Glomerular visceral epithelial cell (primary cell): ENCODE measurements around the gene PATL1.
"Not testable (repeated sequence)": the region's sequence is repeated elsewhere in the genome, so short reads cannot be mapped to it uniquely, and the experiment has no call there.

Source experiments
- DNase-seq: peaks from one replicate; pipeline ENCODE4 v3.0.0-alpha.2; 2016; ENCODE audit errors: extremely low spot score

PATL1 gene

GRCh38 chr11:59673291-59673690 lies 4.5 kb upstream of the PATL1 start:
- DNase-seq = no peak

DNA sequence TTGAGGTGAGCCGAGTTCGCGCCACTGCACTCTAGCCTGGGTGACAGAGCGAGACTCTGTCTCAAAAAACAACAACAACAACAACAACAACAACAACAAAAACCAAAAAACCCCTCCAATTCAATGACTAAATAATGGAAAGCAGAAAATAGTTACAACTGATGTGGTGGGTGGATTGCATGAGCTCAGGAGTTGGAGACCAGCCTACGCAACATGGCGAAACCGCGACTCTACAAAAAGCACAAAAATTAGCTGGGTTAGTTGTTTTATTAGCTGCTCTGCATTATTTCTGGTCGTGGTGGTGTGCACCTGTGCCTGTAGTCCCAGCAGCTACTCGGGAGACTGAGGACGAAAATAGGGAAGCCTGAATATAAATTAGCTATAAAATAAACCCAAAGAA lies 2.6 kb upstream of the PATL1 start:
- DNase-seq = no peak

GRCh38 chr11:59669611-59670009 lies 773 bp upstream of the PATL1 start:
- DNase-seq = no peak

GRCh38 chr11:59668188-59668949 lies 468 bp downstream of the PATL1 start:
- DNase-seq = peak; percentile 80

DNA sequence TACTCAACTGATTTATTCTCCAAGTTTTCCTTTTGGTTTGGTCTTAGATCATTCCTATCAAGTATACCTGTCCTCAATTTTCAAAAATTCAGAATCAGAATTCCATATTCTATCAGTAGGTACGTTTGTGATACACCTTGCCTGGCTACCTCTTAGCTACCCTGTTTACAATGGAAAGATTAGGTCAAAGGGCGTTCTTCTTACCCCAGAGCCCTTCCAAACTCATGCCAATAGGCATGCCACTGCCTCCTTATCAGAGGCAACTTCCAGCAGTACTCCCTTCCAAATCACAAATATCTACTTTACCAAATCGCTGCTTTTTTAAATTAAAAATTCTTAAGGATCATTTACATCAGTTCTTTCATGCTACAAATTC lies 1.0 kb downstream of the PATL1 start:
- no peak for DNase-seq

DNA sequence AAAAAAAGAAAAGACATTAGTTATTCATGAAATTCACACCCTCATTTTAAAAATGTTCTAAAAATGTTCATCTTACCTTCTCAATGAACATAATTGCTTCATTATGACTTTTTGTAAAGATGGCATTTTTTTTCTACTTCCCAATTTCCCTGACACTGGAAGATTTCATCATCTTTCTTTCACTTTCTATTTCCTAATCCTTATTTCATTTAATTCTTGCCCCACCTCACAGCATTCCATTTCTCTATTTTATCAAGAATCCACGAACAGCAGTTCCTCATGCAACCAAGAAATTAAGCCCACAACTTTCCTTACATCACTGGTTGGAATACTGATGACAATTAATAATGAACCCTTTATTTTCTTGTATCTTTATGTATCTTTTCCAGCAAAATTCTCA lies 1.9 kb downstream of the PATL1 start:
- no peak for DNase-seq

DNA sequence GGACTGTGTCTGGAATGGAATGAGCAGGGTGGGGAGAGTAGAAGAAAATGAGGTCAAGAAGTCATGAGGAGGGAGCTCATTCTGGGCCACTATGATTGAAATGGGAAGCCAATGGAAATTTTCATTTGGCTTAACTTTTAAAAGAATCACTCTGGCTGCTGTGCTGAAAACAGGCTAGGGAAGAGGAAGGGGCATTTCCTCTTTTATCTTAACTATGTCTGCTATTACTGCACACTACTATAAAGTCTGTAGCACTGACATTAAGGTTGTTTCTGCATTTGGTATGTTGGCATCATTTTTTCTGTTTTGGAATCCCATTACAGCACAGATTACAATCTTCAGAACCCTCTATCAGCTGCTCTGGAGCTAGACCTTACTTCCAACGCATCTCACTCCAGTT lies 8.2 kb downstream of the PATL1 start:
- no peak for DNase-seq

DNA sequence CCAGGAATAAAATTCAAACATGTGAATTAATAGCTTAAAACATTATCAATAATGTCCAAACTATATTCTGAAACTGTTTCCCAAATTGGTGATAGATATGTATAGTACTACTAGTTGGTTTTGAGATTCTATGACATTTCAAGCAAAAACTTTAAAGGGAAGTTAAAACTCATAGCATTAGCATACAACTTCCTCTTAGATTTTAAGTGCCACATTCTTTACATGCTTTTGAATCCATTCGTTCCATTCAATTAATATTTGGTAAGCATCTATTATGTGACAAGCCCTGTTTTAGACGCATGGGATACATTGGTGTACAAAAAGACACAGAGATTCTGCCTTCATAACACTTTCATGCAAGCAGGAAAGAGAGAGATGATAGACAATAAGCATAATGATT lies 8.9 kb downstream of the PATL1 start:
- DNase-seq = no peak

GRCh38 chr11:59658036-59658435 lies 10.8 kb downstream of the PATL1 start:
- no peak for DNase-seq

DNA sequence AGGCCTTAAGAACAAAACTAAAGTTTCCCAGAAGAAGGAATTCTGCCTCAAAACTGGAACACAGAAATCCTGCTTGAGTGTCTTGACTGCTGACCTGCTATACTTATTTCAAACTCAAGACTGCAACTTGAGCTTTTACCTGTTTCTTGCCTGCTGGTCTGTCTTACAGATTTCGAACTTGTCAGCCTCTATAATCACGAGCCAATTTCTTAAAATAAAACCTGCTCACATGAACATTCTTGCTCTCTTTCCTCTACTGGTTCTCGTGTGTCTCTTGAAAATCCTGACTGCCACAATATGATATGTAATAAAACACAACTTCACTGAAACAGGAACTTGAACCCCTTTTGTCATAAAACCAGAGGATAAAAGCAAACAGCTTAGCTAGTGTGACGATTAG lies 13.9 kb downstream of the PATL1 start:
- no peak for DNase-seq

- DNase-seq = no peak
Observed at GRCh38 chr11:59647245-59647980, 21.4 kb downstream of the PATL1 start.

GRCh38 chr11:59644528-59644927 lies 24.3 kb downstream of the PATL1 start:
- DNase-seq = no peak

DNA sequence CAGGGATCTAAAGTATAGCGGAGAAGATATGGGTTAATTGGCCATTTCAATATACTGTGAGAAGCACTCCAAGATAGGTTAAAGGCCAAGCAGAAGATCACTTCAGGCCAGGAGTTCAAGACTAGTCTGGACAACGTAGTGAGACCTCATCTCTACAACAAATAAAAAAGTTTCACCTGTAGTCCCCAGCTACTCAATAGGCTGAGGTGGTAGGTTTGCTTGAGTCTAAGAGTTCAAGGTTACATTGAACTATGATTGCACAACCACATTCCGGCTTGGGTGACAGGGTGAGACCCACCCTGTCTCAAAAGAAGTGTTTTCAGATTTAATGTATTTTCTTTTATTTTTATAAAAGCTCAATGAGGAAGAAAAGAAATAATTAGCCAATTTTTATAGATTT lies 25.4 kb downstream of the PATL1 start:
- no peak for DNase-seq

- no peak for DNase-seq
Observed at GRCh38 chr11:59641156-59641555, 27.7 kb downstream of the PATL1 start.

- no peak for DNase-seq
Observed at GRCh38 chr11:59630493-59630892, 38.3 kb downstream of the PATL1 start.

DNA sequence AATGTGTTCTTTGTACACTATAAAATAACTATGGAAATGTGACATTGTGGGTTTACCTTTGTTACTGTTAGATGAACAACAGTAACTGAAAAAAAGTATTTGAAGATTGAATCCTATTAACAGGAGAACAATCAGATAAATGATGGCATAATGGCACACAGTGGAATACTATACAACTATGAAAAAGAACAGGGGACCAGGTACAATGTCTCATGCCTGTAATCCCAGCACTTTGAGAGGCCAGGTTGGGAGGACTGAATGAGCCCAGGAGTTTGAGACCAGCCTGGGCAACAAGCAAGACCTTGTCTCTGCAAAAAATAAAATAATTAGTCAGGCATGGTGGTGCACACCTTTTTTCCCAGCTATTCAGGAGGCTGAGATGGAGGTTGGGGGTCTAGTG lies 38.8 kb downstream of the PATL1 start:
- DNase-seq = no peak

DNA sequence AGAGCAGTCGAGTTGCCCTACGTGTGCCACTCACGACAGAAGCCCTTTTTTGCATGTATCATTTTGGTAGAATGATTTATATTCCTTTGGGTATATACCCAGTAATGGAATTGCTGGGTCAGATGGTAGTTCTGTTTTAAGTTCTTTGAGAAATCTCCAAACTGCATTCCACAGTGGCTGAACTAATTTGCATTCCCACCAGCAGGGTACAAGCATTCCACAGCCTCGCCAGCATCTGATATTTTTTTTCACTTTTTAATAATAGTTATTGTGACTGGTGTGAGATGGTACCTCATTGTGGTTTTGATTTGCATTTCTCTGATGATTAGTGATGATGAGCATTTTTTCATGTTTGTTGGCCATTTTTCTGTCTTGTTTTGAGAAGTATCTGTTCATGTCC lies 41.9 kb downstream of the PATL1 start:
- DNase-seq = not testable (repeated sequence)

DNA sequence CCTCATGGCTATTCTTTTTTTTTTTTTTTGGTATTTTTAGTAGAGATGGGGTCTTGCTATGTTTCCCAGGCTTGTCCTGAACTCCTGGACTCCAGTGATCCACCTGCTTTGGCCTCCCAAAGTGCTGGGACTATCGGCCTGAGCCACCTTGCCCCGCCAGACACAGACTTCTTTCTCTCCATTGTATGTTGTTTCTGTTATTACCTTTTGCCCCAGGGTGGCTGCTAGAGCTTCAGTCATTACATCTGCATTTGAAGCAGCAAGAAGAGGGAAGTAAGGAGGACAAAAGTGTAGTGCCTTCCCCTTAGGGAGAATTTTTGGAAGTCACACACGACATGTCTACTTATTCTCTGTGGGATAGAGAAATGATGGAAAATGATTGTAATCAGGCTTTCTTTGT lies 43.1 kb downstream of the PATL1 start:
- DNase-seq = no peak

GRCh38 chr11:59617876-59618275 lies 51.0 kb downstream of the PATL1 start:
- DNase-seq = no peak

- DNase-seq = no peak
Observed at GRCh38 chr11:59616396-59616982, 52.3 kb downstream of the PATL1 start.

- DNase-seq = peak; percentile 100
Observed at GRCh38 chr11:59615637-59616395, 53.0 kb downstream of the PATL1 start, which contains the start of gene OSBP. TSS of gene OSBP (minus strand) at chr11:59615774. CDS start at chr11:59615664, 110 bp downstream.

- DNase-seq = peak; percentile 23
Observed at GRCh38 chr11:59615120-59615636, 53.7 kb downstream of the PATL1 start.
